Vagina (tissue), 2 donors: Measurements from ENCODE around the gene CAPS. TPM values are rescaled to one million over a fixed set of nuclear protein-coding genes. Genes with fewer than 3 reads are reported as not detected.

ENCODE experiments used
- DNase-seq, 2 donors: peaks; one replicate each; pipeline ENCODE4 v3.0.0-alpha.2; 2017; ENCODE audit errors: extremely low spot score in 2 of 2
- H3K27ac ChIP-seq: fragments of 200-600 bp; sonication (generic); one replicate; pipeline ENCODE4 v1.5.1; 2019
- H3K27me3 ChIP-seq: fragments of 200-600 bp; sonication (generic); one replicate; pipeline ENCODE4 v1.5.1; 2019
- H3K36me3 ChIP-seq, 2 donors: fragments of 200-600 bp; sonication (generic); one replicate each; pipeline ENCODE4 v1.5.1; 2017 to 2019
- H3K4me1 ChIP-seq: fragments of 200-600 bp; sonication (generic); one replicate; pipeline ENCODE4 v1.5.1; 2019
- H3K4me3 ChIP-seq, 2 donors: fragments of 200-600 bp; sonication (generic); 1 replicate in 1 of 2; 2 replicates in 1 of 2; pipeline ENCODE4 v1.5.1; 2016 to 2019
- H3K9me3 ChIP-seq: fragments of 200-600 bp; sonication (generic); one replicate; pipeline ENCODE4 v1.5.1; 2019
- POLR2A ChIP-seq, 2 donors: fragments of 450-650 bp; IDR thresholded peaks; one replicate each; pipeline ENCODE4 v1.6.1; 2017; ENCODE audit warnings: antibody characterized with exemption in 2 of 2, mild to moderate bottlenecking in 2 of 2, moderate library complexity in 2 of 2
- POLR2AphosphoS5 ChIP-seq, 2 donors: sonication (generic); formaldehyde crosslinking; IDR thresholded peaks; one replicate each; pipeline ENCODE4 v1.9.0; 2017; ENCODE audit warnings: antibody characterized with exemption in 2 of 2, mild to moderate bottlenecking in 2 of 2, low read depth in 1 of 2; ENCODE audit not compliant: insufficient read depth in 1 of 2
- intact Hi-C: fragments of 100-400 bp; cut with DNase I; formaldehyde crosslinking; loops from one replicate; pipeline ENCODE4 v1.15.1; 2023
- total RNA-seq: library from RNA; depleted of rRNA; stranded (reverse); fragments of >200 nt; gene quantifications from one replicate; pipeline ENCODE4 v1.2.3, GENCODE V29; 2016
- TF ChIP-seq, protein P1 (sequence below), 3 experiments: fragments of 450-650 bp in 2 of 3; fragments of 200-600 bp in 1 of 3; sonication (generic) in 1 of 3; IDR thresholded peaks; one replicate each; pipeline ENCODE4 v1.5.1; 2017 to 2019; ENCODE audit warnings: antibody characterized with exemption in 3 of 3, mild to moderate bottlenecking in 2 of 3, moderate library complexity in 2 of 3

The CAPS gene
- total RNA-seq, 1 donor from 2014 or later = 35.8 TPM

DNA sequence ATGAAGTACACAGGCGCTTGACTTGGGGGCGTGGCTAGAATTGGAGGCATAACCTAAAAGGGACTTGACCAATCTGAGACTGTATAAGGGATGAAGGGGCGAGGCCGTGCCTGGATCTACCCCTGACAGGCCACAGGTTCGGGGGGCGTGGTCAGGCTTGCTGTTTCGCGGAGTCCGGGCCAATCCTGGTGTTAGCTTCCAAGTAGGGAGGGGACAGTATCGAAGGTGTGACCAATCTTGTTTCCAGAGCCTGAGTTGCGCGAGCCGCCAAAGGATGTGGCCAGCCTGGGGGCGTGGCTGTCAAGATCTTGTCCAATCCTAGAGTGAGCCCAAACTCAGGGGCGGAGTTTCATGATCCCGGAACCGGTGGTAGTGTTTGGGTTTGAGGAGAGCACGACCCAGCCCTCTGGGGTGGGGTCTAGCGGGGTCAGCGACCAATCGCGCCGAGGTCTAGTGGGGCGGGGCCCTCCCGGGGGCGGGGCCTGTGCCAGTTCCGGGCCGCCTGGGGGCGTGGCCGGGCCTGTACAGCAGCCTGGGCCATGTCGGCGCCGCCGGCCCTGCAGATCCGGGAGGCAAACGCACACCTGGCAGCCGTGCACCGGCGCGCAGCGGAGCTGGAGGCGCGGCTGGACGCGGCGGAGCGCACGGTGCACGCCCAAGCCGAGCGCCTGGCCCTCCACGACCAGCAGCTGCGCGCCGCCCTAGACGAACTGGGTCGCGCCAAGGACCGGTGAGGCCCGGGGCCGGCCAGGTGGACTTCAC lies 9.5 kb upstream of the CAPS start, which contains the start of gene VMAC:
VMAC (plus strand) TSS at position 521 of the 762 bp plus-strand sequence; CDS start at position 540, 19 bp downstream.
- TF ChIP-seq POLR2A (IDR thresholded peaks at IDR 0.05) (peak in 1 of 2 donors; percentile 12), POLR2AphosphoS5 (IDR thresholded peaks at IDR 0.05; ENCODE audit: insufficient read depth in 1 of 2, low read depth in 1 of 2) (peak in 1 of 2 donors; percentile 53)
- TF ChIP-seq, protein P1, sequence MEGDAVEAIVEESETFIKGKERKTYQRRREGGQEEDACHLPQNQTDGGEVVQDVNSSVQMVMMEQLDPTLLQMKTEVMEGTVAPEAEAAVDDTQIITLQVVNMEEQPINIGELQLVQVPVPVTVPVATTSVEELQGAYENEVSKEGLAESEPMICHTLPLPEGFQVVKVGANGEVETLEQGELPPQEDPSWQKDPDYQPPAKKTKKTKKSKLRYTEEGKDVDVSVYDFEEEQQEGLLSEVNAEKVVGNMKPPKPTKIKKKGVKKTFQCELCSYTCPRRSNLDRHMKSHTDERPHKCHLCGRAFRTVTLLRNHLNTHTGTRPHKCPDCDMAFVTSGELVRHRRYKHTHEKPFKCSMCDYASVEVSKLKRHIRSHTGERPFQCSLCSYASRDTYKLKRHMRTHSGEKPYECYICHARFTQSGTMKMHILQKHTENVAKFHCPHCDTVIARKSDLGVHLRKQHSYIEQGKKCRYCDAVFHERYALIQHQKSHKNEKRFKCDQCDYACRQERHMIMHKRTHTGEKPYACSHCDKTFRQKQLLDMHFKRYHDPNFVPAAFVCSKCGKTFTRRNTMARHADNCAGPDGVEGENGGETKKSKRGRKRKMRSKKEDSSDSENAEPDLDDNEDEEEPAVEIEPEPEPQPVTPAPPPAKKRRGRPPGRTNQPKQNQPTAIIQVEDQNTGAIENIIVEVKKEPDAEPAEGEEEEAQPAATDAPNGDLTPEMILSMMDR (IDR thresholded peaks at IDR 0.05) = no peak
- peaks cover 39% of the 10 kb centered on the region for H3K4me1 ChIP-seq
- peak; percentile 100 for DNase-seq
- peak within 1 kb of the TSS; percentile 77 to 78 for H3K4me3 ChIP-seq
- H3K27me3 ChIP-seq = no peaks in the 10 kb centered on the region
- peaks cover 0 to 4% of the 10 kb centered on the region in 2 donors for H3K36me3 ChIP-seq
- no peaks in the 10 kb centered on the region for H3K9me3 ChIP-seq
- intact Hi-C loops = no loop called here
- peak within 1 kb of the TSS; percentile 87 for H3K27ac ChIP-seq

DNA sequence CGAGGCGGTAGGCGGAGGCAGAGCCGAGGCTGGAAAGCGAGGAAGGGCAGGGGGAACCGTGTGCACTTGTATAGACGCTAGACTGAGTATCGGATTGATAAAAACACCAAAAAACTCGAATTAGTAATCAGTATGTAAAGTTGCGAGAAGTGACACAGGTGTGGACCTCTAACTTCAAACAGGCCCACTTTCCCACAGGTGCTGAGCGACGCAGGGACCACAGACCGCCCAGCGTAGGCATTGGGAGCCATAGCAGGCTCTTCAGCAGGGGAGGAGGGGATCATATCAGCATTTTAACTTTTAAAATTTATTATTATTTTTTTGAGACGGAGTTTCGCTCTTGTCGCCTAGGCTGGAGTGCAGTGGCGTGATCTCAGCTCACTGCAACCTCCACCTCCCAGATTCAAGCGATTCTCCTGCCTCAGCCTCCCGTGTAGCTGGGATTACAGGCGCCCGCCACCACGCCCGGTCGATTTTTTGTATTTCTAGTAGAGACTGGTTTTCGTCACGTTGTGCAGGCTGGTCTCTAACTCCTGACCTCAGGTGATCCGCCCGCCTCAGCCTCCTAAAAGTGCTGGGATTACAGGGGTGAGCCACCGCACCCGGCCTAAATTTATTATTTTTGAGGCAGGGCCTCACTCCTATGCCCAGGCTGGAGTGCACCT lies 8.8 kb upstream of the CAPS start:
- peak overlapping the region; percentile 30 for H3K27ac ChIP-seq
- no peak for DNase-seq
- no peaks in the 10 kb centered on the region for H3K27me3 ChIP-seq
- peaks cover 0 to 8% of the 10 kb centered on the region in 2 donors for H3K36me3 ChIP-seq
- peaks cover 39% of the 10 kb centered on the region for H3K4me1 ChIP-seq
- no peak for TF ChIP-seq POLR2A (IDR thresholded peaks at IDR 0.05)
- TF ChIP-seq, protein P1 (IDR thresholded peaks at IDR 0.05) = no peak
- TF ChIP-seq POLR2AphosphoS5 (IDR thresholded peaks at IDR 0.05; ENCODE audit: insufficient read depth in 1 of 2, low read depth in 1 of 2) = no peak
- intact Hi-C loops = no loop called here
- no peaks in the 10 kb centered on the region for H3K9me3 ChIP-seq
- peak overlapping the region; percentile 77 to 78 for H3K4me3 ChIP-seq

DNA sequence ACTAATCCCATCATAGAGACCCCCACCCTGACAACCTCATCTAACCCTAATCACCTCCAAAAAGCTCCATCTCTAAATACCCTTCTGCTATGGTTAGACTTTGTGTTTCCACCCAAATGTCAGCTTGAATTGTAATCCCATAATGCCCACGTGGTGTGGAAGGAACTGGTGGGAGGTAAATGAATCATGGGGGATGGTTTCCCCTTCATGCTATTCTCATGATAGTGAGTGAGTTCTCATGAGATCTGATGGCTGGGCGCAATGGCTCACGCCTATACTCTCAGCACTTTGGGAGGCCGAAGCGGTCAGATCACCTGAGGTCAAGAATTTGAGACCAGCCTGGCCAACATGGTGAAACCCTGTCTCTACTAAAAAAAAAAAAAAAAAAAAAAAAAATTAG lies 6.8 kb upstream of the CAPS start:
- intact Hi-C loops = no loop called here
- Histone ChIP-seq H3K27me3 (no peaks in the 10 kb centered on the region), H3K4me1 (peaks cover 26% of the 10 kb centered on the region), H3K27ac (no peak overlapping the region), H3K36me3 (peaks cover 0 to 8% of the 10 kb centered on the region in 2 donors), H3K4me3 (no peak overlapping the region), H3K9me3 (no peaks in the 10 kb centered on the region)
- TF ChIP-seq POLR2AphosphoS5 (IDR thresholded peaks at IDR 0.05; ENCODE audit: insufficient read depth in 1 of 2, low read depth in 1 of 2) (no peak), POLR2A (IDR thresholded peaks at IDR 0.05) (no peak)
- TF ChIP-seq, protein P1 (IDR thresholded peaks at IDR 0.05) = no peak
- DNase-seq = no peak

DNA sequence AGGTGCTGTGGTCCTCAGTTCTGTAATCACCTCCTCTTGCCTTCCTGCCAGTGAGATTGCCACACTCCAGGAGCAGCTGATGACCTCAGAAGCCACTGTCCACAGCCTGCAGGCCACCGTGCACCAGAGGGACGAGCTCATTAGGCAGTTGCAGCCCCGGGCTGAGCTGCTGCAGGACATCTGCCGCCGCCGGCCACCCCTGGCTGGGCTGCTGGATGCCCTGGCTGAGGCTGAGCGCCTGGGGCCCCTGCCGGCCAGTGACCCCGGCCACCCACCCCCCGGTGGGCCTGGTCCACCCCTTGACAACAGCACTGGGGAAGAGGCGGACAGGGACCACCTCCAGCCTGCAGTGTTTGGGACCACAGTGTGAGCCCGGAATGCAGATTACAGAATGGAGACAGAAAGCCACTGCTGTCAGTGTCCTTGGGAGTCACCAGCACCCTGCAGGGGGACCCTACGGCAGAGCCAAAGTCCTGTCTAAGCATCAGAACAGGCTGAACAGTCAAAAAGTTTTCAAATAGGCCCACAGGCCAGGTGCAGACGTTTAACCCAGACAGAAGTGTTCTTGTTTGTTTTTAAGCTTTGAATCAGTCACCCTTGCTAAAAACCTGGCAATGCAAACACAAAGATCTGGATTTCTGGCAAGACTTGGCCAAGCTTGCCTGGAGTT lies 5.1 kb upstream of the CAPS start:
- Histone ChIP-seq H3K27me3 (no peaks in the 10 kb centered on the region), H3K27ac (no peak overlapping the region), H3K4me1 (peaks cover 20% of the 10 kb centered on the region), H3K9me3 (no peaks in the 10 kb centered on the region), H3K36me3 (peaks cover 0 to 8% of the 10 kb centered on the region in 2 donors), H3K4me3 (no peak overlapping the region)
- DNase-seq = no peak
- intact Hi-C loops = no loop called here
- TF ChIP-seq POLR2AphosphoS5 (IDR thresholded peaks at IDR 0.05; ENCODE audit: insufficient read depth in 1 of 2, low read depth in 1 of 2) (no peak), POLR2A (IDR thresholded peaks at IDR 0.05) (no peak)
- TF ChIP-seq, protein P1 (IDR thresholded peaks at IDR 0.05) = no peak
